Activated CD4-positive, alpha-beta T cell treated with anti-CD3 and anti-CD28 coated beads, Interleukin-2, amount 50 U/mL, for 1 hour (primary cell): ENCODE measurements around the gene SYDE2.
"Not testable (repeated sequence)": the region's sequence is repeated elsewhere in the genome, so short reads cannot be mapped to it uniquely, and the experiment has no call there.

Experiments
- DNase-seq: peaks from one replicate; pipeline ENCODE4 v3.0.0-alpha.2; 2020

Gene SYDE2

DNA sequence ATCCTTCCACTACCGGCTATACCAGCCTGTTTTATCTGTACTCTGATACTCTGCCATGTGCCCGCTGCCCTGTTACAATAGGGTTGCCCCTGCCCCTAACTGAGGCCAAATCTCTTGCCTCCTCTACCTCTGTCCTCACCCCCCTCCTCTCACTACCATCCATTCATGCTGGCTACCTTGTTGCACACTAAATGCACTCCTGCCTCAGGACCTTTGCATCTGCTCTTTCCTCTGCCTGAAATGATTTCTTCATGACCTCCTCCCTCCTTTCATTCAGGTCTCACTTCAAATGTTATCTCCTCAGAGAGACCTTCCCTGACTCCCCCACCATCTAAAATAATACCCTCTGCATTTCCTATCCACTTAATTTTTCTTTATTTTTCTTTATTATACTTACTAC lies 7.7 kb upstream of the SYDE2 start:
- no peak for DNase-seq

DNA sequence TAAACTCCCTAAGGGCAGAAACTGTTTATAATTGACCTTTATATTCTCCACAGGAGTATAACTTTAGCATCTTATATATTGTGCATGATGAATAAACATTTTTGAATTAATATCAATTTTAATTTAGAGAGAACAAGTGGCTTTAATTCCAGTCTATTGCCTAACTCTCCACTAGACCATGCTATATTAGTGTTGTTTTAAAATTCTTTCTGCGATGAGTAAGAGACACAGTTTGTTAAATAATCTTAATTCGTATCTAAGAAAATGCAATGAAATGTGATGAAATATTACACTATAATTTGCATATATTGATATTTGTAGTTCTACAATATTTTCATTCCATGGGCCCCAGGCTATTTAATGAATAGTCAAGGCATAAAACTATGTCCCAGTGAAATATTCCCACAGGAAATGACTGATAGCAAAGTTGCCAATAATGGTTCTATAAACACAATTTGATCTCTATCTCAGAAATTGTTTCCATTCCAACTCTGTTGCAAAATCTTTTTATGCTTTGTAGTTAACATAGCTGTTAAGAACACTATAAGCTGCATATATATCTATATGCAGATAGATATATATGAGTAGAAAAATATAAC lies 2.9 kb upstream of the SYDE2 start:
- DNase-seq = no peak

DNA sequence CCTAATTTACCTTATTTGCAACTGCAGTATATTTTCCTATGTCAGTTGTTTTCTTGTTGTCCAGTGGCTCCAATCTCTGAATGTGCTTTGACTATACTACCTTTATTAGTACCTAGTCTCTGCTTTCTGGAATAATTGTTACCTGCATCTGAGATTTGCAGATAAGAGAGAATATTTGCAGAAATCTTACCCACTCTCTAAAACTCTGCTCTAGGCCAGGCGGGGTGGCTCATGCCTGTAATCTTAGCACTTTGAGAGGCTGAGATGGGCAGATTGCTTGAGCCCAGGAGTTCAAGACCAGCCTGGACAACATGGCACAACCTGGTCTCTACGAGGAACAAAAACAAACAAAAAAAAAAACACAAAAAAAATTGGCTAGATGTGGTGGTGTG lies 2.0 kb upstream of the SYDE2 start:
- DNase-seq = no peak

DNA sequence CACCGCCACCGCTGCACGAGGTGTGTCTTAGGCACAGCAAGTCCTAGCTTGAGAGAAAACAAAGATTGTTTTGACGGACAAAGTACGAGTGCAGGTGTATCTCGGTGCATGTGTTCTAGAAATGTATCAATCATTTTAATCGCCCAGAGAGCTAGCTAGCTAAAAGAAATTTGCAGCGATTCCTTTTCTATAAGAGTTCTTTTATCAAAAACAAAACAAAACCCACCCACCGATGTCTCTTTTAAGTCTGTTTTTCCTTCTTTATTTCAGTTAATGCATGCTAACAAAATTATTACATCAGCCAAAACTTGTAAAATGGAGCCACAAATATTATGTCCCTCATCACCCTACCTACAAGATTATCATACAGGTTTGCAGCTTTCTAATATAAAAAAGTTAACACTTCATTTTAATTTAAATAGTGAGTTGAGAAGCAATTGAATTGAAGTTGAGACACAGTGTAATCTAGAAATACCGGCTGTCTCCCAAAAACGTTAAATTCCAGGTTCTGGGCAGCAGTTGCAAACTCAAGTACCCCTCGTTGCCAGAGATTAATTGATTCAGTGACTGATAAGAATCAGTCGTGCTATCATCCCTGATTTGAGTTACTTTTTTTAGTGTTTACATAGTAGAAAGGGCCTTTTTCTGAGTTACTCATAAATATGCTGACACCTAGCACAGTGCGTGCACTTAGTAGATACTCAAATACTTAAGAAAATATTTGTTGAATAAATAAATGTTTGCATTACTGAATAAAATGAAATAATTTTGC lies 1.5 kb upstream of the SYDE2 start:
- no peak for DNase-seq

DNA sequence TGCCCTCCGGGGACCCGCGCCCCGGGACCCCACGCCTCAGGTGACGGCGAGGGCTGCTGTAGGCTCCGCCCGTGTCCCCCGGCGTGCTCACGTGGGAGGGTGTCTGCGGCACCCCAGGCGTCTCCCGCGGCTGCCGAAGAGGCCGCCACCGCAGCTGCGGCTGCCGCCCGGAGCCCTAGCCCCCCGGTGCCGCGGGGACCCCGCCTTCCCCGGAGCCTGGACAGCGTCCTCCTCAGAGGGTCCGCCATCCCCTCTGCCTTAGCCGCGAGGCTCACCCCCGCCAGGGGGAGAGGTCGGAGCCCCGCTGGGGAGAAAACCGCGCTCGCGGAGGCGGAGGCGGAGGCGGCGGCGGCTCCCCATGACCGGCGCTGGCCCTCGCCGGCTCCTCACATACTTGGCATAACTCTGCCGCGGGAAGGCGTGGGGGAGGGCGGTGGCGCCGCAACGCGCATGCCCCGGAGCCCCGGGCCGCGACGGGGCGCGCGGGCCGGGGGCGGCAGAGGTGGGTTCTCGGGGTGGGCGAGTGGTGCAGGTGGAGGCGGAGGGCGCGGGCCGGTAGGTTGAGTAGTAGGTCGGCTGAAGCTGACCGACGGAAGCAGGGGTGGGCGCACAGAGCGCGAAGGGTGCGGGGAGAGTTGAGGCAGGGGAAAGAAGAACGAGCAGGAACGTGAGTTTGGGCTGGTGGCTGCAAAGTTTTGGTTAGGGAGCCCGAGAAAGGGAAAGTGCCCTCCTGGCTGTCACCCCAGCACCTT lies 700 bp upstream of the SYDE2 start:
- DNase-seq = peak; percentile 70

DNA sequence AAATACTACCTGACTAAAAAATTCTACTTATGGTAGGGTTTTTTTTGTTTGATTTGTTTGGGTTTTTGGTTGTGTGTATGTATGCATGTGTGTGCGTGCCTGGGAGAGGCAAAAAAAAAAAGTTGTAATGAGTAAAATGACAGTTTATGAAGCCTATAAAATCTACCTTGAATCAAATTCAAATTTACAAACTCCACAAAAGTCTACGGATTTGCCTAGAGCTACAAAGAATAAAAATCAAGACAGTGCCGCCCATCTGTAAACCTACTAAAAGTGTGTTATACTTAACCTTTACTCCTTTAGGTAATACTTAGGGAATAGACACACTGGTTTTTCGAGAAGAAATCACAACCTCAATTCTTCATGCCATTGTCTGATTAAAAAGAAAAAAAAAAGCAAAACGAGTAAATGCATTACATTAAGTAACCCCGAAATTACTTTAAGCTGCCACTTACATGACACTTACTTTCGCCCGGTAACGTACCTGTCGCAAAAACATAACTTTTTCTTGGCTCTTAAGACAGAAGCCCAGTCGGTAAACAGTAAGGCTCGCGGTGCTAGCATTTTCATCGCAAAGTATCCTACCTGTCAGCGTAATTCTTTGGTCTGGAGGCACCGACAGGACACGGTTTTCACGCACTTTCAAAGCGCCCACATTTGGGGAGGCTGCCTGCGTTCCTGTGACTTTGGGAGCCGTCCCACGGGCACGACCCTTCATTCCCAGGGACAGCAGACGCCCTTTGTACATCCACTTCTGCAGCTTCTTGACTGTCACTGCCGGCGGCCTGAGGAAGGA lies 951 bp downstream of the SYDE2 start:
- DNase-seq = peak; percentile 3

DNA sequence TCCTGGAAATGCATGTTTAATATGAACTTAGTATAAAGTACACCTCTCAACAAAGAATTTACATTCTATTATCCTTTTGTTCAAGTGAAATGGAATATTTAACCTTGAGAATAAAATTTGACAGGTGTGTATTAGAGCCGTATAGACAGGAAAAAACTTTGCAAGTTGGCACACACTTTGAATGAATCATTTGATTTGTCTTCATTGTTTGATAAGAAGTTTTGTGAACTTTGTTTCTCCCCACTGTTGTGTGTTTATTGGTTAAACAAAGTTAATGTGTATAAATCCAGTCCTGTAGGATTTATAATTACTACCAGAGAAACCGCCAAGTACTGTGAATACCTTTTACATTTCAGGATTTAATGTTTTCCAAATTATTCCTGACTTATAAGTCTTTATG lies 2.0 kb downstream of the SYDE2 start:
- DNase-seq = no peak

DNA sequence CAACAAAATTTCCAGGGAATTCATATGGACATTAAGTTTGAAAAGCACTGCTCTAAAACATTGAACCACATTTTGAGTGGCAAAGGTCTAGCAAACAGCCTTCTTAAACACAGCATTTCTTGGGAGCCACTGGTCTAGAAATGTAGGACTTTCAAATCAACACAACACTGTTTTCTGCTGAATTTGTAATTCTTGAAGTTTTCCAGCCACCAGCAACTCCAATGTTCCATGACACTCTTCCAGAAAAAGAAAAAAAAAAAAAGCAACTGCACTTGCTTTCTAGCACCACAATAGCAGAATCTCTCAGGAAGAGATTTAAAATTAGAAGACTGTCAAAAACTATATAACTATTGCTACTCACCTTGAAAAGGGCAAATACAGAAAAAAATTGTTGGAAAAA lies 4.5 kb downstream of the SYDE2 start:
- DNase-seq = no peak

DNA sequence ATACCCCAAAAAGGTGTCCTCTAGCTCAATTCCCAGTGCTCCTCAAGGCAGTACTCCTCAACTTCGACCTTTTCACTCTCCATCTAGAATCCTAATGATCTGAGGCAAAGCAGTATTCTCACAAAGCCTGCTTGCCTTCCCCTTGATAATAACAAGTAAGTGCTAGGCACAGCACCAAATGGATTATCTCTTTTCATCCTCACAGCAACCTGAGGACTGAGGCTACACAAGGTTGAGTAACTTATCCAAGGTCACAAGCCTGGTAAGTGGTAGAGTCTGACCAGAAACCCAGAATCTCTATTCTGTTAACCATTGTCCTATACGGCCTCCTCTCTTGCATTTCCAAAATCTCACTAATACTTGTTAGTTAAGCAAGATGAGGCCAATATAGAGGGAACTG lies 5.1 kb downstream of the SYDE2 start:
- no peak for DNase-seq

DNA sequence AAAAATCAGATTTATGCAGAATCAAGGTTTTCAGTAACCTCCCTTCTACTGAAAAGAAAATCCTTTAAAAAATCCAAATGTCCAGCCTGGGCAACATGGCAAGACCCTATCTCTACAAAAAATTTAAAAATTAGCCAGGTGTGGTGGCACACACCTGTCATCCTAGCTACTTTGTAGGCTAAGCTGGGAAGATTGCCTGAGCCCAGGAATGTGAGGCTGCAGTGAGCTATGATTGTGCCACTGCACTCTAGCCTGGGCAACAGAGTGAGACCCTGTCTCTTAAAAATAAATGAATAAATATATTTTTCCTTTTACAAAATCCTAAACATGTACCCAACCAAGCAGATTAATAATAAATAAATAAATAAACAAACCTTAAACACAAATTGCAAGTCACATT lies 8.7 kb downstream of the SYDE2 start:
- not testable (repeated sequence) for DNase-seq

DNA sequence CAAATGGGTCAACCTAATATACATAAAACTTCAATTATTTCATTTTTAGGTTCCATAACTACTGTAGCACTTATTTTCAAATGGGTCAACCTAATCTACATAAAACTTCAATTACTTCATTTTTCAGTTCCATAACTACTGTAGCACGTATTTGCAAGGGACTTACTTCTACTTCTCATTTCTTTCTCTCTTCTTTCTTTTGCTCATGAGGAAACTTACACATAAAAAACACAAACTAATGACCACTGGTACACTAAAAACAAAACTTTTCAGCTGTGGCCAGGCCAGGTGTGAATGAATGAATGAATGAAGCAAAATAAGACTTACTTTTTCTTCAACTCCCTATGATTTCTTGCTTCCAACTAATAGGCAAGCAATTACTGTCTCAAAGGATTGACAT lies 11.7 kb downstream of the SYDE2 start:
- DNase-seq = no peak

DNA sequence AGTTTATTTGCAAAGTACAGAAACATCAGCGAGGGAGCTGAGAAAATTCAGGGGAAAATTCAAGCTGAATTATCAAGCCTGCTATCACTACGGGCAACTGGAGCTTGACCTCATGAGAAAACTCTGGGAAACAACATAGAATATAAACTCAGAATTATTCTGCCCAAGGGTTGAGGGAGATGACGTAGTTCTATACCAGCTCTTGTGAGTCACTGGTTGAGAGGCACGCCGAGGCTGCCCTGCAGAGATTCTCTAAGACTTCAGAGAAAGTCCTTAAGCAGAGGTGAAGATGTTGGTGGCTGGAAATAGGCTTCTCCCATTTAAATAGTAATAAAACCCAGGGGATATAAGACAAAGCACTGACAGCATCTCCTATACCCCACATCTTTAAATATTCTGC lies 12.3 kb downstream of the SYDE2 start:
- DNase-seq = no peak

DNA sequence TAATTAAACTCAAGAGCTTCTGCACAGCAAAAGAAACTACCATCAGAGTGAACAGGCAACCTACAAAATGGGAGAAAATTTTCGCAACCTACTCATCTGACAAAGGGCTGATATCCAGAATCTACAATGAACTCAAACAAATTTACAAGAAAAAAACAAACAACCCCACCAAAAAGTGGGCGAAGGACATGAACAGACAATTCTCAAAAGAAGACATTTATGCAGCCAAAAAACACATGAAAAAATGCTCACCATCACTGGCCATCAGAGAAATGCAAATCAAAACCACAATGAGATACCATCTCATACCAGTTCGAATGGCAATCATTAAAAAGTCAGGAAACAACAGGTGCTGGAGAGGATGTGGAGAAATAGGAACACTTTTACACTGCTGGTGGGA lies 13.8 kb downstream of the SYDE2 start:
- not testable (repeated sequence) for DNase-seq

DNA sequence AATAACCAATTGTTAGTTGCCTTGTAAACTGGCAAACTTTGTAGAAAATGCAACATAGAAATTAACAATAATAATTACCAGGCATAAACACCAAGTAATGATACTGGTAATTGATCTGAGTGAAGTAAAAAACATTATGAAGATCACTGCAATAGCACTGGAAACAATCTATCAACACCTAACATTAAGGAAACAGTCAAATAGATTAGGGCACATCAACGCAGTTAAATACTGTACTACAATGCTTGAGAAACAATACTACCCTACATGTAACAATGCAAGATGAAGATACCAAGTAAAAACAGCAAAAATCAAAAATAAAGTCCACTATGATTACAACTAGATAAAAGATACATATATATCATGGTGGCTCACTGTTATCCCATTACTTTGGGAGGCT lies 16.6 kb downstream of the SYDE2 start:
- no peak for DNase-seq

DNA sequence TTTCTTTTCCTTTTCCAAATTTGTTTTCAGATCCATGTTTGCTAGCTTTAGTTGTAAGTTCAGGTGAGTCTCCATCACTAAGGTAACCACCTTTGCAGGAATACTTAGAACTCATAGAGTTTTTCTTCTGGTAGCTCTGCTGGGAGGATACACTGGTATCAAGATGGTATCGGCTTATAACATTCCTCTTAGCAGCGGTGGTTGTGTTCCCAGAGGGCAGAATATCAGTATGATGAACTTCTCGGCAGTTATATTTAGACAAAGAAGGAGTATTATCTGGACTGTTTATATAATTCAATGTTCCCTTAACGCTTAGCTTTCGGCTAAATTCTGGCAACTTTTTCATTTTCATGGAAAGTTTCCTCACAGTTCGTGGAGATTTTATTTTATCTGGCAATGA lies 18.1 kb downstream of the SYDE2 start:
- DNase-seq = no peak

DNA sequence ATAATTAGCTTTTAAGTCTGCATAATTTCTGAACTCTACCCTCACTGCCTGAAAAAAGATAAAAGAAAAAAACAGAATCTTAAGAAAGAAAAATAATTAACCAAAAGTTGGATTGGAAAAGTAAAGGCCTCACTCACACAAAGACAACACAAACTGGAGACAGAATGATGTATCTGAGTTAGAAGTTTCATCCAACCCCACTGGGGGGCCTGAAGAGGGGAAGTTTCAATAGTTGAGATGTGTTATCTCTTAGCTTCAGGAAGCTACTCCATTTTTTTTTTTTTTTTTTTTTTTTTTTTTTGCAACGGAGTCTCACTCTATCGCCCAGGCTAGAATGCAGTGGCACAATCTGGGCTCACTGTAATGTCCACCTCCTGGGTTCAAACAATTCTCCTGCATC lies 19.9 kb downstream of the SYDE2 start:
- DNase-seq = no peak

DNA sequence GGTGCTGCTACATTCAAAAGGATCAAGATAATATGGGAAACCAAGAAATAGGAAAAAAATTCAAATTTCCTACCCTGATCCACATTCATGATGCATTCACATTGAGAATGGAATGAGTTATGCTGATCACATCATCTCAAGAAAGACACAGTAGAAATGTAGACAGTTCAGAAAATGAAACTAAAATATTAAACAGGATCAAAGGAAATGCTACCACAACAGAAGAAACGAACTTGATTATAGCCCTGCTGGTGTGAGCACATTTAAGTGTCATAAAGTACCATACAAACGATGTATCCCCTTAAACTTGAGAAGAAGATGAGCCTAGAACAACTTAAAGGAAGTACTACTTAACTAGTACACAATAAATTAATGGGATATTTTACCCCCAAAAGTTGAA lies 21.3 kb downstream of the SYDE2 start:
- no peak for DNase-seq

DNA sequence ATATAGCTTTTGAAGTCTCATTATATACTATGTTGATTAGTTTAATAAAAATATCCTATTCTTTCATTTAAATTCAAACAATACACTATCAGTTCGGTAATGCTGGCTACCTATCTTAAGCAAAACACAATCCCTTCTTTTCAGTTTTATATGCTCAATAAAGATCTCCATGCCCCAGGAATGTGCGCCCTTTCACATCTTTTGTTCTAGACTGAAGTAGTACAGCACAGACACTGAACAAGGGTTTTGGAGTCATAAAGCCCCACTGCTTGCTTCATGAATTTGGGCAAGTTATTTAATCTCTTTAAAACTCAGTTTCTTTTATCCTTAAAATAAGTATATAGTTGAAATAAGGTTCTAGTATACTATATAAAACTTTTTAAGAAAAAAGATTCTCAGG lies 22.4 kb downstream of the SYDE2 start:
- no peak for DNase-seq

DNA sequence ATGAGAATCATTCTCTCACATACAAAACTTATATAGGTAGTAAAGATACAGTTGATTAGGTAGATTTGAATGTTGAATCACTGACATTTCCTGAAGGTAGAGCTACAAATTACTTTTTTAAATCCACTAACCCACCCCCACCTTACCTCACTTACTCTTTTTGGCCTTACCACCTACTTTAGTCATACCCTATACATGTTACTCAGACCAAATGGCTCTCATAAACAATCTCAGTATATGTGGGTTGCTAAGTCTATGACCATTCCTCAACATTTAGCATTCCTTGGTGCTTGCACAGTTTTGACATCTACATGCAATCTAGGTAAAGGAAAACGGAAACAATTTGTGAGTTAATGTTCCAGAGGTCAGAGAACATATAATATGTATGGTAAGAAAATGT lies 26.3 kb downstream of the SYDE2 start:
- no peak for DNase-seq

DNA sequence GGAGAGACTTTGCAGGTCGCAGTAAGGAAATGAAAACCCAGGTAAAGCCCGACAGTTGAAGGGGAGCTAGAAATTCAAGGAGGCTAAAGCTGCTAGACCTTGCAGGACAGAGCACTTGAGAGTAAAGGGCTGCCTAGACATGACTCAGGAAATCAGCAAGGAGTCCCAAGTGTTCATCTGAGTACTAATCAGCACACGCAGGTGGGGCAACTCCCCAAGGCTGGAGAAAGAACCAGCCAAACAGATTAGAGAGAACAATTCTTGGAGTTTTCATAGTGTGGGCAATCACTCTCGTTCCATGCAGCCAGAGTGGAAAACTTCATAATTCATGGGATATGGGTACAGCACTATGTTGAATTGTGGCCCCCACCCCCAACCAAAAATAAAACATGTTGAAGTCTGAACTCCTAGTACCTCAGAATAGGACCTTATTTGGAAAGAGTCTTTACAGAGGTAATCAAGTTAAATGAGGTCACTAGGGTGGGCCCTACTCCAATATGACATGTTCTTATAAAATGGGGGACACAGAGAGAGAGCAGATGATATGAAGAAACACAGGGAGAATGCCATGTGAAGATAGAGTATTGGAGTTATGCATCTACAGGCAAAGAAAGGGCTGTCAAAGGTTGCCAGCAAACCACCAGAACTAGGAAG lies 28.0 kb downstream of the SYDE2 start:
- no peak for DNase-seq

DNA sequence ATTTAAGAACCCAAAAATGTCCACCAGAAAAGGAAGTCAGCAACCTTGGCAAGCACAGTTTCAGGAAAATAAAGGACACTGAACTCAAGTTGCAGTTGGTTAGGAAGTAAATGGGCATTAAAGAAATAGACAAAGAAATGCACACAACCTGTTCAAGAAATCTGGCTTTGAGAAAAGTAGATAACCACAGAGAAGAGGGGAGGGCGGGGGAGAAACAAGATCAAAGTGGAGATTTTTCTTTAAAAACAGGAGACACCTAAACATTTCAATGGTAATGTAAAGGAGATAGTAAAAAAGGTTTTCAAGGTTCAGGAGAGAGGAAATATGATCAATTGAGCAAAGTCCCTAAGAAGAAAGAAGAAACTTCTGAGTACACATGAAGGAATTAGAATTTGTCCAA lies 29.1 kb downstream of the SYDE2 start:
- no peak for DNase-seq

DNA sequence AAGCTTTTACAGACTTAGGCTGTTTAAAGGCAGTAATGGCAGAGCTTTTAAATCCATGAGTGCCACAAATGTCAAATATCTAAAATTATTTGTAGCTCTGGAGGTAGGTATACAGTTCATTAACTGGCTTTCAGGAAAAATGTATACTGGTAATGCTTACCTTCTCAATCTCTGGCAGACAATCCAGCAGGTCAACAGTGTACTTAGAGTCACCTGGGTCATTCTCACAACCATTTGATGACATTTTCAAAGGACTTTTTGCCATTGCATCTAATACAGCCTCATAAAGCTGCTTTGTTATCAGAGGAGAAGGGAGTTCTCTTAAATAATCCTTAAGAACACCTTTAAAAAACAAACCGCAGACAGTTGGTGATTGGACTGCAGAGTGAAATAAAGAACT lies 31.9 kb downstream of the SYDE2 start:
- DNase-seq = no peak

DNA sequence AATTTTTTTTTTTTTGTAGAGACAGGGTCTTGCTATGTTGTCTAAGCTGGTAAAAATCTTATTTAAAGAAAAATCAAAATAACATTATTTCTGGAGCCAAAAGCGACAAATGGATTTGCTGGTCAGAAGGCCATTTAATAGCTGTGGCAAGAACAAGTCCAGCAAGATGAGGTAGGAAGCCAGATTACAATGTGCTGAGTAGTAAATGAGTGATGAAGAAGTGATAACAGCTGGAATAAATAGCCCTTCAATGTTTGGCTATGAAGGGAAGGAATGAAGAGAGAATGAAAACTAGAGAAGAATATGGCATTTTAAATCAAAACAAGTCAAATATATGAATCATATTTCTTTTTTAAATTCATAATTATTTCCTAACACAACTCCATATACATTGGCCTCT lies 34.5 kb downstream of the SYDE2 start:
- DNase-seq = no peak
